SU-DHL-6 (cell line): ENCODE measurements around the gene FAM53B.

ENCODE experiments used
- H2AFZ ChIP-seq: fragments of 200-600 bp; sonication (generic); 2 replicates; pipeline ENCODE4 v1.6.1; 2014; ENCODE audit warnings: low read depth, mild to moderate bottlenecking, moderate library complexity, mixed read lengths, antibody characterized with exemption, low read length; ENCODE audit not compliant: severe bottlenecking
- H3F3A ChIP-seq: fragments of 200-600 bp; shearing (Covaris generic); 2 replicates; pipeline ENCODE4 v1.6.0; 2016; ENCODE audit warnings: antibody characterized with exemption, mild to moderate bottlenecking; ENCODE audit not compliant: insufficient read depth
- H3K27ac ChIP-seq: fragments of 200-600 bp; sonication (generic); 2 replicates; pipeline ENCODE4 v1.5.1; 2016; ENCODE audit warnings: low read depth, mild to moderate bottlenecking, low read length, moderate library complexity, mixed read lengths
- H3K27me3 ChIP-seq: fragments of 200-600 bp; sonication (generic), shearing (Covaris generic); 2 replicates; pipeline ENCODE4 v1.6.0; 2014; ENCODE audit warnings: mild to moderate bottlenecking, low read length
- H3K36me3 ChIP-seq: fragments of 200-600 bp; sonication (generic); 2 replicates; pipeline ENCODE4 v1.6.1; 2014; ENCODE audit warnings: mild to moderate bottlenecking, low read length, mixed read lengths
- H3K4me2 ChIP-seq: fragments of 300-600, 200-600 bp; shearing (Covaris generic), sonication (generic); 2 replicates; pipeline ENCODE4 v1.6.0; 2014; ENCODE audit warnings: low read length, low read depth, mild to moderate bottlenecking; ENCODE audit not compliant: poor library complexity, severe bottlenecking
- H3K4me3 ChIP-seq: fragments of 200-600 bp; sonication (generic); 2 replicates; pipeline ENCODE4 v1.5.1; 2014; ENCODE audit warnings: antibody characterized with exemption, low read length, mild to moderate bottlenecking, mixed read lengths; ENCODE audit not compliant: insufficient read depth, poor library complexity, severe bottlenecking
- H3K79me2 ChIP-seq: fragments of 200-600 bp; sonication (generic); 2 replicates; pipeline ENCODE4 v1.6.1; 2014; ENCODE audit warnings: mild to moderate bottlenecking, low read length, moderate library complexity; ENCODE audit not compliant: insufficient read depth
- H3K9ac ChIP-seq: fragments of 200-600 bp; sonication (generic); 2 replicates; pipeline ENCODE4 v1.7.0; 2014; ENCODE audit warnings: mild to moderate bottlenecking, low read length
- H3K9me2 ChIP-seq: fragments of 200-600 bp; sonication (generic); replicated peaks from 2 replicates; pipeline ENCODE4 v1.6.1; 2014; ENCODE audit warnings: low read length; ENCODE audit not compliant: insufficient read depth
- H3K9me3 ChIP-seq: fragments of 200-600 bp; sonication (generic); 2 replicates; pipeline ENCODE4 v1.6.1; 2014; ENCODE audit warnings: low read length, mixed read lengths; ENCODE audit not compliant: insufficient read depth
- H4K20me1 ChIP-seq: fragments of 200-600 bp; sonication (generic); 2 replicates; pipeline ENCODE4 v1.6.1; 2014; ENCODE audit warnings: low read depth, mild to moderate bottlenecking, antibody characterized with exemption, low read length, moderate library complexity, mixed read lengths
- CTCF ChIP-seq: fragments of 200-600 bp; sonication (generic); IDR thresholded peaks from one replicate; pipeline ENCODE4 v1.5.1; 2017; ENCODE audit warnings: antibody characterized with exemption, mild to moderate bottlenecking, low read length, moderate library complexity; ENCODE audit not compliant: insufficient read depth, poor library complexity, severe bottlenecking
- EZH2phosphoT487 ChIP-seq: fragments of 200-600 bp; sonication (generic), shearing (Covaris generic); conservative IDR thresholded peaks from 2 replicates; pipeline ENCODE4 v1.6.1; 2018; ENCODE audit warnings: mild to moderate bottlenecking, antibody characterized with exemption, low read length, moderate library complexity, mixed read lengths

The FAM53B gene

GRCh38 chr10:124596116-124596785 is 147.9 kb downstream of the FAM53B start:
- no peak overlapping the region for H3K4me3 ChIP-seq
- no peak overlapping the region for H2AFZ ChIP-seq
- H3K4me2 ChIP-seq = no peak overlapping the region
- H3F3A ChIP-seq = peaks cover 34% of the 10 kb centered on the region
- H3K9ac ChIP-seq = 0 out of 2 replicates have a peak overlapping the region, but pooled peaks have one; percentile 87
- peak overlapping the region; percentile 99 for H3K27ac ChIP-seq
- no peaks in the 10 kb centered on the region for H3K27me3 ChIP-seq
- no peaks in the 10 kb centered on the region for H3K9me2 ChIP-seq
- H3K79me2 ChIP-seq = no peaks in the 10 kb centered on the region
- H4K20me1 ChIP-seq = no peaks in the 10 kb centered on the region
- no peaks in the 10 kb centered on the region for H3K36me3 ChIP-seq
- TF ChIP-seq CTCF = no peak
- TF ChIP-seq EZH2phosphoT487 = no peak
- no peaks in the 10 kb centered on the region for H3K9me3 ChIP-seq

- H3K79me2 ChIP-seq = no peaks in the 10 kb centered on the region
- TF ChIP-seq EZH2phosphoT487 = no peak
- TF ChIP-seq CTCF = no peak
- no peak overlapping the region for H3K4me3 ChIP-seq
- no peak overlapping the region for H3K4me2 ChIP-seq
- H2AFZ ChIP-seq = no peak overlapping the region
- H3K9ac ChIP-seq = no peak overlapping the region
- H3K9me3 ChIP-seq = no peaks in the 10 kb centered on the region
- no peaks in the 10 kb centered on the region for H3K27me3 ChIP-seq
- H4K20me1 ChIP-seq = no peaks in the 10 kb centered on the region
- no peaks in the 10 kb centered on the region for H3K36me3 ChIP-seq
- no peaks in the 10 kb centered on the region for H3K9me2 ChIP-seq
- peaks cover 26% of the 10 kb centered on the region for H3F3A ChIP-seq
- 0 out of 2 replicates have a peak overlapping the region, but pooled peaks have one; percentile 7 for H3K27ac ChIP-seq
Observed at GRCh38 chr10:124595143-124595883, 148.9 kb downstream of the FAM53B start.

GRCh38 chr10:124594240-124594639 is 149.9 kb downstream of the FAM53B start:
- TF ChIP-seq EZH2phosphoT487 (no peak), CTCF (no peak)
- no peaks in the 10 kb centered on the region for H4K20me1 ChIP-seq
- H3K9me2 ChIP-seq = no peaks in the 10 kb centered on the region
- no peaks in the 10 kb centered on the region for H3K79me2 ChIP-seq
- no peaks in the 10 kb centered on the region for H3K36me3 ChIP-seq
- H3K4me3 ChIP-seq = no peak overlapping the region
- H3K27me3 ChIP-seq = no peaks in the 10 kb centered on the region
- H3K4me2 ChIP-seq = no peak overlapping the region
- no peak overlapping the region for H3K27ac ChIP-seq
- H3F3A ChIP-seq = peaks cover 19% of the 10 kb centered on the region
- no peak overlapping the region for H3K9ac ChIP-seq
- H2AFZ ChIP-seq = no peak overlapping the region
- H3K9me3 ChIP-seq = no peaks in the 10 kb centered on the region
